GM12892 (cell line): Measurements from ENCODE around the gene HTATIP2.
A peak's percentile ranks its signal among the peaks of the same experiment; 100 is the strongest.

ENCODE experiments used
- DNase-seq: peaks from one replicate; pipeline ENCODE4 v3.0.0; 2011; ENCODE audit not compliant: insufficient read length
- FAIRE-seq: peaks from 2 replicates; lab custom pipeline; 2011; peaks lifted over from hg19 to GRCh38; lab: Jason Lieb, UNC
- POLR2A ChIP-seq: IDR thresholded peaks from 2 replicates; pipeline ENCODE4 v1.6.1; 2011; ENCODE audit warnings: low read depth, low read length, control low read depth
- POLR2AphosphoS5 ChIP-seq: IDR thresholded peaks from 2 replicates; pipeline ENCODE4 v1.6.1; 2011; ENCODE audit warnings: low read depth, low read length, control low read depth
- TAF1 ChIP-seq: IDR thresholded peaks from 2 replicates; pipeline ENCODE4 v1.6.1; 2011; ENCODE audit warnings: low read depth, mild to moderate bottlenecking, control low read depth, low read length, borderline replicate concordance

Gene HTATIP2

GRCh38 chr11:20415432-20415831 lies 51.9 kb downstream of the HTATIP2 start:
- FAIRE-seq = peak; percentile 81
- DNase-seq = no peak
- no peak for TF ChIP-seq POLR2A
- TF ChIP-seq POLR2AphosphoS5 = no peak
- no peak for TF ChIP-seq TAF1

- no peak for DNase-seq
Observed at GRCh38 chr11:20417771-20418170, 54.3 kb downstream of the HTATIP2 start.

DNA sequence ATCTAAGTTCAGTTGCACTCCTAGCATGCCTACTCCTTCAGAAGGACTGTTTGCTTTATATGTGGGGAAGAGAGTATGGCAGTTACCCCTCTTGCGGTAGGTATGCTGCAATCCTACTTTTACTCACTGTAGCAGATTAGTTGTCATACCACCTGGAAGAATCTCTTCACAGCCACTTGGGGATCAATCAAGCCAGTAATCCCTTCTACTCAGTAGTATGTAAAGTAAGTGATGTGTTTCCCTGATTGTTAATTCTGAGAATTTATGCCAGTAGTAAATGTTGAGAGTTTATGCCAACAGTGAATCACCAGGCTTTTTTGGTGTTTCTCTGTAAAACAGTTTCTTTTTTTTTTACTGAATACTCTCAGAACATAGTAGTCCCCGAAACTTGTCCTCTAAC lies 58.4 kb downstream of the HTATIP2 start:
- FAIRE-seq (peak; percentile 5), DNase-seq (no peak)
- TF ChIP-seq POLR2AphosphoS5 = no peak
- no peak for TF ChIP-seq TAF1

More at GRCh38 chr11:20417771-20418170, 54.3 kb downstream of the HTATIP2 start:
- TF ChIP-seq POLR2AphosphoS5 (no peak), TAF1 (no peak), POLR2A (no peak)
- no peak for FAIRE-seq

GRCh38 chr11:20429216-20429615 lies 65.7 kb downstream of the HTATIP2 start:
- DNase-seq (no peak), FAIRE-seq (no peak)
- TF ChIP-seq POLR2A (no peak), POLR2AphosphoS5 (no peak), TAF1 (no peak)
